ENCODE measurements around the gene TMEM101.
"Not testable (repeated sequence)": the region's sequence is repeated elsewhere in the genome, so short reads cannot be mapped to it uniquely, and the experiment has no call there.

TMEM101 gene

DNA sequence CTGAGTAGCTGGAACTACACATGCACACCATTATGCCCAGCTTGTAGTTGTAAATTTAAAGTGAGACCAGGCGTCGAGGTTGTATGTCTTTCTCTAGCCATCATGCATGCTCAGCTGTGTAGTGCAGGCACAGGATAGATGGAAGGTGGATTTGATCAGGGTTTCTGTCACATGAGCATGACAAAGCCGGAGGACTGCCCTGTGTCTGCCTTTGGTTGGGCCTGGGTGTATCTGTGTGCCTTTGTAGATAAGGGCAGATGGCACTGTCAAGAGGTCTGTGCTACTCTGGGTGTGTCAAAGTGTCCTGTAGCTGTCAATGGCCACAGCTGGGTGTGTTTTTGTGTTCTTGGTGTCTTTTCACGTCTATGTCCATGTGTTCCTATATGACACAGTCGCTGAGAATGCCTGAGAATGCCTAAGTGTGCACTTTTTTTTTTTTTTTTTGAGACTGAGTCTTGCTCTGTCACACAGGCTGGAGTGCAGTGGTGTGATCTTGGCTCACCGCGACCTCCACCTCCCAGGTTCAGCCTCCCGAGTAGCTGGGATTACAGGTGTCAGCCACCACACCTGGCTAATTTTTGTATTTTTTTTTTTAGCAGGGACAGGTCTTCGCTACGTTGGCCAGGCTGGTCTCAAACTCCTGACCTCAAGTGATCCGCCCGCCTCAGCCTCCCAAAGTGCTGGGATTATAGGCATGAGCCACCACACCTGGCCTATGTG lies 14.5 kb downstream of the TMEM101 start:
- TF ChIP-seq GATA1 (IDR thresholded peaks at IDR 0.05; ENCODE audit: low read depth, low read length), result peak; percentile 84
- TF ChIP-seq POLR2A (IDR thresholded peaks at IDR 0.05; ENCODE audit: low read length), result no peak

DNA sequence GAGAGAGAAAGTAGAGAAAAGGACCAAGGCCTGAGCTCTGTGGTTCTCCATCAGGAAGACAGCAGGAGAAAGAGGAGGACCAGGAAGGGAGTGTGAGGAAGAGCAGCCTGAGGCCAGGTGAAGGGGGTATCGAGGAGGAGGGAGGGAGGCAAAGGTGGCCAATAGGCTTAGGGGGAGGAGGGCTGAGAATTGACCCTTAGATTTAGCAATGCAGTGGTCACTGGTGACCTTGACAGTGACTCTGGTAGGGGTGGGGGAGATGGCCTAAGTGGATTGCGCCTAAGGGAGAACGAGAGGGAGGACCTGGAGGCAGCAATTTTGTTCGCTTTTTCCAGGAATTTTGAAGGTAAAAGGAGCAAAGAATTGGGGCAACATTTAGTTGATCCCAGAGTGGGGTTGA lies 15.7 kb downstream of the TMEM101 start:
- DNase-seq, result no peak
- no peak for TF ChIP-seq GATA1 (IDR thresholded peaks at IDR 0.05; ENCODE audit: low read depth, low read length)
- no peak for TF ChIP-seq POLR2A (IDR thresholded peaks at IDR 0.05; ENCODE audit: low read length)

More for the DNA sequence above, 14.5 kb downstream of the TMEM101 start:
- peak; percentile 91 to 98 for DNase-seq

DNA sequence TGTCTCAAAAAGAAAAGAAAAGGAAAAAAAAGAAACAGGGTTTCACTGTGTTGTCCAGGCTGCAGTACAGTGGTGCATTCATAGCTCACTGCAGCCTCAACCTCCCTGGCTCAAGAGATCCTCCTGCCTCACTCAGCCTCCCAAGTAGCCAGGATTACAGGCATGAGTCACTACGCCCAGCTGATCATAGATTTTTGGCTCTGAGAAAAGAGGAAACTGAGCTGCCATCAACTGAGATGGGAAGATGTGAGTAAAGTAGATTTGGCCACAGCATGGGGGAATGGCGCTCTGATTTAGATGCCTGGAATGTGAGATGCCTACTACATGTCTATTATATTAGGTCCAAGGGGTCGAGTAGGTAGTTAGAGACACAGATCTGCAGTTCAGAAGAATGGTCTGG lies 16.2 kb downstream of the TMEM101 start:
- TF ChIP-seq POLR2A (IDR thresholded peaks at IDR 0.05; ENCODE audit: low read length) (no peak), GATA1 (IDR thresholded peaks at IDR 0.05; ENCODE audit: low read depth, low read length) (no peak)
- peak in 1 of 2 experiments; percentile 33 for DNase-seq

DNA sequence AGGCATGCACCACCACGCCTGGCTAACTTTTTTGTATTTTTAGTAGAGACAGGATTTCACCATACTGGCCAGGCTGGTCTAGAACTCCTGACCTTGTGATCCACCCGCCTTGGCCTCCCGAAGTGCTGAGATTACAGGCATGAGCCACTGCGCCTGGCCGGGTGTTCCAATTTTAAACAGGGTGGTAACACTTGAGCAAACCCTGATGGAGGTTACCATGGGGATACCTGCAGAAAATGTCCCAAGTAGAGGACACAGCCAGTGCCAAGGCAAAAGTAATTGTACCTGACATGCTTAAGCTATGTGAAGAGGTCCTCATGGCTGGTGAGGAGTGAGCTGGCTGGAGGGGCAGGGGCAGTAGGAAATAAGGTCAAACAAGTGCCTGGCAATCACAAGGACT lies 17.6 kb downstream of the TMEM101 start:
- not testable (repeated sequence) for DNase-seq

DNA sequence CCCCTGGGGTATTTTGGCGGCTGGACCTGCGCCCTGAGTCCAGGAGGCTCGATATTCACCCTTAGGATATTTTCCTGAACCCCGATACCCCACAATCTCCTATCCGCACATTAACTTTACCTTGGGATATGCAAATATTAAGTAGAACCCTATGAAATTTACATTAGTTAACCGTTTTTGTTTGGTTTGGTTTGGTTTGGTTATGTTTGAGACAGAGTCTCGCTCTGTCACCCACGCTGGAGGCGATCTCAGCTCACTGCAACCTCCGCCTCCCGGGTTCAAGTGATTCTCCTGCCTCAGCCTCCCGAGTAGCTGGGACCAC lies 19.7 kb downstream of the TMEM101 start:
- no peak for TF ChIP-seq POLR2A (IDR thresholded peaks at IDR 0.05; ENCODE audit: low read length)
- no peak for TF ChIP-seq GATA1 (IDR thresholded peaks at IDR 0.05; ENCODE audit: low read depth, low read length)
- DNase-seq, result no peak

DNA sequence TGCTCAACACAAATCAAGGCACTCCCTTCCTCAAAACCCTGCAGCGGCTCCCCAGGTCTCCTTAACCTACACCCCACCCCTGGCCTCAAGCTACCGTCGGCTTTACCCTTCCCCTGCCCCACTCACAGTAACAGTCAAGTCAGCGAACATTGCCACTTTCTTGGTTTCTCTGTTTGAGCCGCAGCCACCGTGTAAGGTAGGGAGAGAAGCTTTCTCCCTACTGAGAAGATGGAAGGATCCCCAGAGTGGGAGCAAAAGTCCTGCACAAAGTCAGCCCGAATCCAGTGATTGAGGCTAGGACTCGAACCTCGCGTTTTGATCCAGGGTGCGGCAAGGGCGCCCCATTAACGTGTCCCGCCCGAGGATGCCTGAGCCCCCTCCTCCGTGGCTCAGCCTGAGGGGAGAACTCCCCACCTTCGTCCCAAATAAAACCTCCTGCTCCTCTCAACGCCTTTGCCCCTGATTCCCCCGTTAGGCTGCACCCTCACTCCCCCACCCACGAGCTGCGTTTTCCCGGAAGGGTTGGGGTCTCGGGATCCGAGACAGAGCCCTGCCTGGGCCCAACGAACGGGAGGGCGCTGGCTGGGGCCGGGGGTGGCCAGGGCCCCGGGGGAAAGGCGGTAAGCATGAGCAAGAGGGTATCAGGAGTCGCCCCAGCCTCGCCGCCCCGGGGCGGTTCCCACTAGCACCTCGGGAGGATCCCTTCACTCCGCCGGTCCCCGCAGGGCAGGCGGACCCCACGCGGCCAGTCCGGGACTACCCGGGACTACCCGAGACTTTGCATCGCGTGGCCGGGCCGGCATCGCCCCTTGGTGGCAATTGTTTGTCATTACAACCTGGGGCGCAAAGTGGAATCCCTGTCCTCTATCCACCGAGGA lies 20.3 kb downstream of the TMEM101 start:
- TF ChIP-seq GATA1 (IDR thresholded peaks at IDR 0.05; ENCODE audit: low read depth, low read length) (no peak), POLR2A (IDR thresholded peaks at IDR 0.05; ENCODE audit: low read length) (no peak)
- DNase-seq, result peak; percentile 63 to 73

DNA sequence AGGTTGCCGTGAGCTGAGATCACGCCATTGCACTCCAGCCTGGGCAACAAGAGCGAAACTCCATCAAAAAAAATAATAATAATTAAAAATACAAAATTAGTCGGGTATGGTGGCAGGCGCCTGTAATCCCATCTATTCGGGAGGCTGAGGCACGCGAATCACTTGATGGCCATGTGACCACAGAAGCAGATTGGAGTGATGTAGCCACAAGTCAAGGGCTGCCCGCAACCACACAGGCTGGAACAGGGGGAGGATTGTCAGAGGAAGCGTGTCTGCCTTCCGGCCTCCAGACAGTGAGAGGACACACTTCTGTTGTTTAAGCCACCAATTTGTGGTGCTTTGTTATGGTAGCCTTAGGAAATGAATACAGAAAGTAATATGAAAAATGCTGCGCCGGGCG lies 22.1 kb downstream of the TMEM101 start:
- TF ChIP-seq POLR2A (IDR thresholded peaks at IDR 0.05; ENCODE audit: low read length) (no peak), GATA1 (IDR thresholded peaks at IDR 0.05; ENCODE audit: low read depth, low read length) (no peak)
- DNase-seq, result no peak

DNA sequence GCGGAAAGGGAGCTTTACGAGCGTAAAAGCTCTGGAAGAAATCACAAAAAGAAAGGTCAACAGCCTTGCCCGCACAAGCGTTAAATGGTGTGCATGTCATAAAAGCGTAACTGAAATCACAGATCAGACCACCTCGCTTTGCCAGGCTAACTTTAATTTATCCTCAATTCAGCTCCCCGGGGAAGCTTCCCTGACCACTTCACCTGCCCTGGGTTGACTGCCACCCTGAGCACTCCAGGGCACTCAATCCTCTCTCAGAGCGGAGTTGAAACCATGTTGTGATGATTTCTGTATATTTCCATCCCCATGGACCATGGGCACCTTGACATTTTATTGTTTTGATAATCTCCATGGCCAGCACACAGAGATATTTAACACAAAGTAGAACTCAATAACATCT lies 26.5 kb downstream of the TMEM101 start:
- TF ChIP-seq POLR2A (IDR thresholded peaks at IDR 0.05; ENCODE audit: low read length), result no peak
- no peak for TF ChIP-seq GATA1 (IDR thresholded peaks at IDR 0.05; ENCODE audit: low read depth, low read length)
- no peak for DNase-seq

DNA sequence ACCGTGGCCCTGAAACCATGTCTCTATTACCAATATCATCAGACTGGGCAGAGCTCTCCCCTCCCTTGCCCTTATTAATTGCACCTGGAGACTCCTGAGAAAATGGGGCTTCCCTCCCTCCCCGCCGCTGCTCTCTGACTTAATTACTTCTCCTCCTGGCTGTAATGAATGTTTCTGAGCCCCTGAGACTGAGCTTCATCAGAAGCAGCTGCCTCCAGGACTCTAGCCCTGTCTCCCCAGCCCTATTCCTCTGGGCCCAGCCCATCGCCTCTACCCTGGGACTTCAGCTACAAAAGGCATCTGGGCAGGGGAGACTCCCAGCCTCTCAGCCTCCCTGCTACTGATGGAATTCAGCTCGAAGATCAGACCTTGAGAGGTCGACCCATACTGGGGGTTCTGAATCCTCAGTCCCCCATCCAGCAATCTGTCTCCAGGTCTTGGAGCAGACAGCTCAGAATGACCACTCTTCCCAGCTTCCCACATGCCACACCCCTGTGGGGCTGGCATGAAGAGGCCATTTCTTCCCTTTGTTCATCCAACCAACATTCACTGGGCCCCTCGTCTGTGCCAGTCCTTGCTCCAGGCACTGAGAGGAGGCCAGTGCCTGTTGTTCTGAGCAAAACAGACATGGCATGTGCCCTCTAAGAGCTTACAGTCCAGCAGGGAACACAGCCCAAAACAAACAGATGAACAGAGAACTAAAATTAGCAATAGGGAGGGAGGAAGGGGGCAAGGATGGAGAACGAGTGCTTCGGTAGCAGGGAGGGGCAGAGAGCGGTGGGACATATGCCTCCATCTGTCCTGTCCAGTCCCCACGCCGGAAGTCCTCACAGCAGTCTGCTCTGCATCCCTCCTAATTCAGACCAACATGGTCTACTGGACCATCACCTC lies 27.4 kb downstream of the TMEM101 start:
- no peak for DNase-seq
- TF ChIP-seq GATA1 (IDR thresholded peaks at IDR 0.05; ENCODE audit: low read depth, low read length), result no peak

DNA sequence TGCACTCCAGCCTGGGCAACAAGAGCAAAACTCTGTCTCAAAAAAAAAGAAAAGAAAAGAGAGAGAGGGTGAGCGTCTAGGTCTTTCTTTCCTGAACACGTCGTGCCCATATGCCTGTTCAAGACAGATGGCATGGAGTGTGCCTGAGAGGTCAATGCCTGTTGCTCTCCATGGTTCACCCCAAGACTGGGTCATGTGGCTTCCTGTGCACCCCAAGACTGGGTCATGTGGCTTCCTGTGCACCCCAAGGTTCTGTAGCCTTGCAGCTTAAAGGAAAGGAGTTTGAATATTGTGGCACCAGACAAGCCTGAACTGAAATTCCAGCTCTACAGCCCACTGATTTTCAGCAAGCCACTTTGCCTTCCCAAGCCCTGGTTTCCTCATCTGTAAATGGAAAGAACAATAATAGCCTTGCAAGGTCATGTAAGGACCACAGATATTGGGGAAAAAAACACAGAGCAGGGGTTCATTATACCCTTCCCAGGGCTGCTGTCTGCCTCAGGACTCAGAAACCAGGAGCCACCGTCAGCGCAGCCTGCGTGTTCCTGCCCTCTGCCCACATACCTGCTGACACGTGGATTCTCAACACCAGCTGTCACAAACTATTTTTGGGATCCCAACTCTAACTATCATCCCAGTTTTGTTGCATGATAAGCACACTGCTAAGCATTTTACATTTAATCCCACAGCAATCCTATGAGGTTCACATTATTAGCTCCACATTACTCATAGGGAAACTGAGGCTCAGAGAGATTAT lies 28.4 kb downstream of the TMEM101 start:
- DNase-seq, result no peak
- TF ChIP-seq GATA1 (IDR thresholded peaks at IDR 0.05; ENCODE audit: low read depth, low read length) (no peak), POLR2A (IDR thresholded peaks at IDR 0.05; ENCODE audit: low read length) (no peak)

DNA sequence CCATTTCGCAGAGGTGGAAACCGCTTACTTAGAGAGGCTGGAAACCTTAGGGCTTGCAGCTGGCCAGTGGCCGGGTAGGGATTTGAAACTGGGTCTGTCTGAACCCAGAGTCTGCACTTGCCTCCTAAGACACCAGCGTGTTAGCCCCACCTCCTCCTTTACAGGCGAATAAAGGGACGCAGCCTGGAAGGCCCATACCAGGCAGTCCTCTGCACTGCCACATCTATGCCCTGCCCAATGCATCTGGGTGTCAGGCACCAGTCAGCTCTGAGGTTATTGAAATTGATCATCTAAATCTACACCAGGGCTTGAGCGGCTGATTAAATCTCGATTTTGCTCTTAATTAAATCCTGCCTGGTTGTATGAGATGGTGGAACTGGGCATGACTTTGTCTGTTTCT lies 30.2 kb downstream of the TMEM101 start:
- DNase-seq, result no peak
- no peak for TF ChIP-seq GATA1 (IDR thresholded peaks at IDR 0.05; ENCODE audit: low read depth, low read length)
- no peak for TF ChIP-seq POLR2A (IDR thresholded peaks at IDR 0.05; ENCODE audit: low read length)

DNA sequence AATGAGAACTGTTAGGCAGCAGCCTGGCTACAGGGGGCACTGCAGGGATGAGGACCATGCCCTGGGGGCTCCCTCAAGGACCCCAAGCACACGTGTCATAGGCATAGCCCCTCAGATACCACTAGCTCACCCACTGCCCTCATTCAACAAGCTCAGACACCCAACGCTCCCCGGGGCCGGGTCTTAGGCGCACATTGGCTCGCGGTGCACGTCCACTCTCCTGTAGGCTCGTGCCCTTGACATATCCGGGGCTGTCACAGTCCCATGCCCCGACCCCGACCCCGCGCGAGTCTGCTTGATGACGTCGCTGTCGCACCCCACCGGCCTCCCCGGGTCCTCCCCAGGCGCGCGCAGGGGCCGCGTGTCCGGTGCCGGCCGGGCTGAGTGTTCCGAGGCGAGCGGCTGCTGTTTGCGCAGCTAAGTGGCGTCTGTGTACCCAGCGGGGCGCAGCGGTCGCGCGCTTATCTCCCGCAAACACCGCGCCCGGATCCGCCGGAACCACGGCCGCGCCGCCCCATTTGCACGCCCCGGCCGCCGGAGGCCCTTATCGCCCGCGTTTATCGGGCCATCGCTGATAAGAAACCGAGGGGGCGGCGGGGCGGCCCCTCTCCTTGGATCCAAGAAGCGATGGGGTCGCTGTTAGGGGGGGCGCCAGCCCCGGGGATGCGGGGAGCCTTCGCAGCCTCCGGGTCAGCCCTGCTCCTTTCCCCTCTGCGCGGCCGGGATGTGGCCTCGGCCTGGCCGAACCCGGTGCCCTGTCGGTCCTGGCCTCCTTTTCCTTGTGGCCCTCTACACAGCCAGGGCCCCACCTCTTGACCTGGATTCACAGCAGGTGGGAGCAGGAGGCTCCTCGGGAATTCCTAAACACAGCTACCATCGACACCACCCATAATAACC lies 31.0 kb downstream of the TMEM101 start:
- TF ChIP-seq POLR2A (IDR thresholded peaks at IDR 0.05; ENCODE audit: low read length), result no peak
- no peak for TF ChIP-seq GATA1 (IDR thresholded peaks at IDR 0.05; ENCODE audit: low read depth, low read length)
- peak; percentile 53 to 60 for DNase-seq

DNA sequence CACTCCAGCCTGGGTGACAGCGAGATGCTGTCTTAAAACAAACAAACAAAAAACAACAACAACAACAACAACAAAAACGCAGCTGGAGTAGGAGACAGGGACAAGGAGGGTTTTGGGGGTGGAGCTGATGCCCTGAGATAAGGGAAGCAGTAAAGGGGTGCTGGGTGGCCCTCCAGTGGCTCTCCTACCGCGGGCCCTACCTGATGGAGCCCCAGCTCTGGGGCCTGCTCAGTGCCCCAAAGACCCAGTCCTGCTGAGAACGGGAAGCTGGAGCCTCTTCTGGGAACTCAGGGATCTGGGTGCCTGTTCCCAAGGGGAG lies 31.6 kb downstream of the TMEM101 start:
- no peak for DNase-seq
- no peak for TF ChIP-seq GATA1 (IDR thresholded peaks at IDR 0.05; ENCODE audit: low read depth, low read length)
- TF ChIP-seq POLR2A (IDR thresholded peaks at IDR 0.05; ENCODE audit: low read length), result no peak

Data from erythroblast (primary cell).